HG02763 (cell line): ENCODE results near the gene PDIA4.
A peak's percentile ranks its signal among the peaks of the same experiment; 100 is the strongest.
"Not testable (repeated sequence)": the region's sequence is repeated elsewhere in the genome, so short reads cannot be mapped to it uniquely, and the experiment has no call there.

ENCODE experiments used
- ATAC-seq: cut with Tn5 transposase; IDR thresholded peaks from one replicate; pipeline ENCODE4 v1.9.1; 2021; ENCODE audit warnings: mild to moderate bottlenecking, moderate library complexity; ENCODE audit not compliant: unreplicated experiment

PDIA4 gene, protein sequence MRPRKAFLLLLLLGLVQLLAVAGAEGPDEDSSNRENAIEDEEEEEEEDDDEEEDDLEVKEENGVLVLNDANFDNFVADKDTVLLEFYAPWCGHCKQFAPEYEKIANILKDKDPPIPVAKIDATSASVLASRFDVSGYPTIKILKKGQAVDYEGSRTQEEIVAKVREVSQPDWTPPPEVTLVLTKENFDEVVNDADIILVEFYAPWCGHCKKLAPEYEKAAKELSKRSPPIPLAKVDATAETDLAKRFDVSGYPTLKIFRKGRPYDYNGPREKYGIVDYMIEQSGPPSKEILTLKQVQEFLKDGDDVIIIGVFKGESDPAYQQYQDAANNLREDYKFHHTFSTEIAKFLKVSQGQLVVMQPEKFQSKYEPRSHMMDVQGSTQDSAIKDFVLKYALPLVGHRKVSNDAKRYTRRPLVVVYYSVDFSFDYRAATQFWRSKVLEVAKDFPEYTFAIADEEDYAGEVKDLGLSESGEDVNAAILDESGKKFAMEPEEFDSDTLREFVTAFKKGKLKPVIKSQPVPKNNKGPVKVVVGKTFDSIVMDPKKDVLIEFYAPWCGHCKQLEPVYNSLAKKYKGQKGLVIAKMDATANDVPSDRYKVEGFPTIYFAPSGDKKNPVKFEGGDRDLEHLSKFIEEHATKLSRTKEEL

DNA sequence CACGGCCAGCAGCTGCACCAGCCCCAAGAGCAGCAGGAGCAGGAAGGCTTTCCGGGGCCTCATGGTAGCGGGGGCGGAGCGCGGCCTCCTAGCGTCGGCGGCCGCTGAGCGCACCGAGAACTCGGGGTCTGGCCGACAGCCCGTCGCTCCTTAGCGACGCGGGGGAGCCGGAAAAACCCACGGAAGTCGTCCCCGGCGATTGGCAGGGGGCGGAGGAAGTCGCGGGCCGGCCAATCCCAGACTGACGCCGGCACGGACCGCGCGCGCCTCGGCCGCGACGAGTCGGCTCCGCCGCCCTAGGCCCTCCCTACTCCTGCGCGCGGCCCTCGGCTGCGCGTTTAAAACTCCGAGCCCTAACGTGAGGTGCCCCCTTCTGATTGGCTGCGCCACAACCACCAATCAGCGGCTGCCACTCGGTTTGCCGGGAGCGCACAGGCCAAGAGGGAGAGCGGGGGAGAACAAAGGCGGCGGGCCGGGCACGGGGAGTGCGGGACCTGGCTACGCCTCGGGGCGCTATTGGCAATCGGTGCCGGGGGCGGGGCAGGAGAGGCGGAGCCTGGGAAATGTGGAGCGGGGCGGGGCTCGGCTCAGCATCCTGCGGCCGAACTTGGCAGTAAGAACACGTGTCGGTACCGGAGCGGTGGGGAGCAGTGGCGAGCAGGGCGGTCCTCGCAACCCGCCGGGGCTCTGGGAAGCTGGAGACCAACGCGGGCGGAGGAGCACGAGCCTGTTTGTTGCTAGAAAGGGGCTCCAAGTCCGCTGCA, at the start of gene PDIA4:
PDIA4 (minus strand) TSS at position 160 of the 764 bp plus-strand sequence; CDS start at position 63, 97 bp downstream.
- peak; percentile 93 for ATAC-seq

DNA sequence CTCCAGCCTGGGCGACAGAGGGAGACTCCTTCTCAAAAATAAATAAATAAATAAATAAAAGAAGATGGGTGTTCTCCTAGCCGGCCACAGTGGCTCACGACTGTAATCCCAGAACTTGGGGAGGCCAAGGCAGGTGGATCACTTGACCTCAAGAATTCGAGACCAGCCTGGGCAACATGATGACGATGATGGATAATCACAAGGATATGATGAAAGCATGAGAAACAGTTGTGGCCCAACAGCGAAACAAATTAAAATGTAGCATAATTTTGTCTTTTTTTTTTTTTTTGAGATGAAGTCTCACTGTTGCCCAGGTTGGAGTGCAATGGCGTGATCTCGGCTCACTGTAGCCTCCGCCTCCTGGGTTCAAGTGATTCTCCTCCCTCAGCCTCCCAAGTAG, 49.3 kb upstream of the PDIA4 start:
- ATAC-seq: no peak

DNA sequence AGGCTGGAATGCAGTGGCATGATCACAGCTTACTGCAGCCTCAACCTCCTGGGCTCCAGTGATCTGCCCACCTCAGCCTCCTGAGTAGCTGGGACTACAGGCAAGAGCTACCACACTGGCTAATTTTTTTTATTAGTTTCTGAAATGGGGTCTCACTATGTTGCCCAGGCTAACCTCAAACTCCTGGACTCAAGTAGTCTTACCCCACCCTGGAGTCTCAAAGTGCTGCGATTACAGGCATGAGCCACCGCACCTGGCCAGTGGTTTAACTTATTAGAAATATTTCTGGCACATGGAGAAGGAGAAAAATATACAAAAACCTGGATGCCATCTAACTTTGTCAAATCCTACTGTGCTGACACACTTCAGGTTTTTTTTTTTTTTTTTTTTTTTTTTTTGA, 47.0 kb upstream of the PDIA4 start:
- ATAC-seq: no peak

DNA sequence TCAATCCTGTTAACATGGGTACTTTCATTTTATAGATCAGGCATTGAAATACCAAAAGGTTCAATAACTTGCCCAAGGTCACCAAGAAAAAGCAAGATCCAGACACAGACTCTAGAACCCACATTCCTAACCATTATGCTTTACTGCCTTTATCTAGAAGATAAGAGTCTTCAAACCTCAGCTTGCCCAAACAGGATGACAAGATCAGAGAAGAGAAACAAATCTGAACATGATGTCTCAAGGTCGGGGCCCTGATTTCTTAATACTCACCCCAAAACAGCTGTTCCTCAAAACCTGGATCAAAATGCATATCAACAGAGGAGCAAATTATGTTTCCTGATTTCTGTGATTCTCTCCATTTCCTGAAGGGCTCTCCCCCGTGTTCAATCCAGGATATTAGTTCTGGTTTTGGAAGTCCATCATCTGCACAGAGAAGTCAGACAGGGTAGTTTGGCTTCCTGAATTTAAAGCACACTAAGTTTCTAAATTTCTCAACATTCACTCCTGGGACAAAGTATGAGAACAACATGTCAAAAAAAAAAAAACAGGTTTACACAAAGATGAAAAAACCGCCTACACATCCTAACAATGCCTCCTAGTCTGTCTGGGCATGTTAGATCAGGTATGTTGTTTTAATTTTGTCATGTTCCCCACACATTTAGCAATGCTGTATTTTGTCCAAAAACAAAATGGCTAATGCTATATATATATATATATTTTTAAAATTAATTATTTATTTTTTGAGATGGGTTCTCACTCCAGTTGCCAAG, 46.0 kb upstream of the PDIA4 start:
- ATAC-seq: no peak

DNA sequence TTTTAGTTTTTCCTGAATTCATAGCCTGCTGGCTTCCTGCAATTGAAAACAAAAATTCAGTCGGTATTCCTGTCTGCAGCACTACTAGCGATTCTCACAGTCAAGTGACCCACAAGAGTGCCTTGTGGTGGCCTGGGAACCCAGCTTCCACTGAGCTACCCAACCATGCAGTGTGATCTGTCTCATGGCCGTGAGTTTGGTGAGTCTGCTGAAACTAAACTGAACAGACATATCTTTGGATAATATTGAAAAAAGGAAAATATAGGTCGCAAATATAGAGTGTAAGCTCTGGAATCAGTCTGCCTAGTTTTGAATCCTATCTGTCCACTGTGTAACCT, 44.1 kb upstream of the PDIA4 start:
- ATAC-seq: no peak

DNA sequence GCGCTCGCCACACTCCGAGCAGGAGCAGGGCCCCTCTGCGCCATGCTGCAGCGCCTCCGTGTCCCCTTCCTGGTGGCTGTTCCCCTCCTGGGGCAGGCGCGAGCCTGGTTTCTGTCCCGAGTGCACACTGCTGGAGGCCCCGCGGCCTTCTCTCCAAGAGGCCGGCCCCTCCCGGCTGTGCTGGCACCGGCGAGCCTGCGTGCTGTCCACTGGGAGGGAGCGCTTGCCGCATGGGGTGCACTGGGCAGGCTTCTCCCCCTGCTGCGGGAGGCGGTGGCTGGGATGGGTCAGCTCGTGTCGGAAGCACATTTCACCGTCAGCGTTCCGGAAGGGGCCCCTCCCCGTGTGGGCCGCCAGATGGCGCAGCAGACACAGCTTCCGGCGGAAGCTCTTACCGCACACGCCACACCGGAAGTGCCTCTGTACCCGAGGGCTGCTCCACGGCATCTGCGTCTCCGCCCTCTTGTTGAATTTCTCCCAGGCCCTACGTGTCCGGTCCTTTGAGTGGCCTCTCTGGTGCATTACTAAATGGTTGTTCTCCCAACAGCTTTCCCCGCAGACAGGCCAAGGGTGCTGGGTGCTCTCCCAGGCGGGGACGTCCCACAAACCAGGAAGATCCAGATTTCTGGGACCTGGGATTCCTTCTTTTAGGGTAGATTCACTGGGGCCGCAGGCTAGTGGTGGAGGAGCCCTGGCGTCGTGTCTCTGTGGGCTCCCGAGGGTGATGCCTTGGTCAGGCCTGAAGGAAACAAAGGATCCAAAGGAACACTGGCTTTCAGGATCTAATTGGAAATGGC, 43.5 kb upstream of the PDIA4 start:
- ATAC-seq: peak; percentile 49

DNA sequence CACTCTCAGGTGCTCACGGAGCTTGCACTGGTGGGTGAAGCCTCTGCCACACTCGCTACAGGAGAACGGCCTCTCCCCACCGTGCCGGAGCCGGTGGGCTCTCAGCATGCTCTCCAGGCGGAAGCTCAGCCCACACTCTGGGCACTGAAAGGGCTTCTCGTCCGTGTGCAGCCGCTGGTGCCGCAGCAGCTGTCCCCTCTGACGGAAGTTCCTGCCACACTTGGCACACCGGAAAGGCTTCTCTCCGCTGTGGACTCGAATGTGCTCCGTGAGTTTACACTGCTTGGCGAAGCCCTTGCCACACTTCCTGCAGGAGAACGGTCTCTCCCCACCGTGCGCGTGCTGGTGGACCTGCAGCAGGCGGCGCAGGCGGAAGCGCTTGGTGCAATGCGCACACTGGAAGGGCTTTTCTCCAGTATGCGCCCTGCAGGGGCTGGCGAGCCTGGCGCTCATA, 42.9 kb upstream of the PDIA4 start:
- ATAC-seq: no peak

DNA sequence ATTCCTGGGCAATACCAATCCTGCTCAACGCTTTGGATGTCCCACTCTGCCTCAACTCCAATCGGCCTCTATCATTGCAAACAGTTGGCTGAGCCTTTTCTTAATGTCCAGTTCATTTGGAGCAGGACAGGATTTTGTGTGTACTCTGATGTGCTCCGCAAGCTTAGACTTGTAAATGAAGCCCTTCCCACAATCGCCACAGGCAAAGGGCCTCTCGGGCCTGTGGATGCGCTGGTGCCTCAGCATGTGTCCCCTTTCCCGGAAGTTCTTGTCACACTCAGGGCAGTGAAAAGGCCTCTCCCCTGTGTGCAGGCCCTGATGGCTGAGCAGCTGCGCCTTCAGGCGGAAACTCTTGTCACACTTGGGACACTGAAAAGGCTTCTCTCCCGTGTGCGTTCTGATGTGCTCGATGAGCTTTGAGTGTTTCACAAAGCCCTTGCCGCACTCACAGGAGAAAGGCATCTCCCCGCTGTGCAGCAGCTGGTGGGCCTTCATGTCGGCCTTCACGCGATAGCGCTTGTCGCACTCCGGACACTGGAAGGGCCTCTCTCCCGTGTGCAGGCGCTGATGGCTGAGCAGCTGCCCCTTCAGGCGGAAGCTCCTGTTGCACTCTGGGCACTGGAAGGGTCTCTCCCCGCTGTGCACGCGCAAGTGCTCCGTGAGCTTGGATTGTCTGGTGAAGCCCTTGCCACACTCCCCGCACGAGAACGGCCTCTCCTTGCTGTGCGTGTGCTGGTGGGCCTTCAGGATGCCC, 42.2 kb upstream of the PDIA4 start:
- ATAC-seq: no peak

DNA sequence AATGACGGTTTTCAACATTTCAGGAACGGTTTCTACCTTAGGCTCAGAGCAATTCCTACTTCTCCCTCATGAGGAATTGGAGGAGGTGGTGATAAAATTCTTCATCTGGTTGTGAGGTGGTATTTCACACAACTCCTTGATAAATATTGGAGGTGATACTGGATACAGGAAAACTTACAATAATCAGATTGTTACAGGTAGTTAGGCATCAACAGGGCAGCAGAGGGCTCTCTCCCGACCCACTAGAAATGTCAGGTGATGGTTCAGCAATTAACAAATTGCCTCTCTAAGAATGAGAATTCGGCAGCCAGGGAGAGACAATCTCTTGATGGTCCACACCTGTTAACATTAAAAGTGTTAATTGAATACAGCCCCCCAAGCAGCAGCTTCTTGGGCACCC, 39.6 kb upstream of the PDIA4 start:
- ATAC-seq: no peak

DNA sequence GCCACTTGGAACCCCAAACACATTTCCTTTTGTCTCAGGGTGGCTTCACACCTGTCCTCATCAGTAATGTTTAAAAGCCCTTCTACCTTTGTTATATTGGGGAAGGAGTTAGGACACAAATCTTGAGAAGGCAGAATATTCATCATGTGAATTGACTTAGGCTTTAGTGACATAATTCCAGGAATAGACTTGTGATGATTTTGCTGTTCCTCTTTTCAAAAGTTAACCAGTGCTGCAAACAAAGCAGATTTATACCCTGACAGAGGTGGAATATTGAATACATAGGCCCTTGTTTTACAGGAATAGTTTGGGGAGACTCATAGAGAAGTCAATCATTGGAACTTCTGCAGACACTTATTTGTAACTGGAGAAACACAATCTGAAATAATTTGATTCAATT, 35.2 kb upstream of the PDIA4 start:
- ATAC-seq: no peak

DNA sequence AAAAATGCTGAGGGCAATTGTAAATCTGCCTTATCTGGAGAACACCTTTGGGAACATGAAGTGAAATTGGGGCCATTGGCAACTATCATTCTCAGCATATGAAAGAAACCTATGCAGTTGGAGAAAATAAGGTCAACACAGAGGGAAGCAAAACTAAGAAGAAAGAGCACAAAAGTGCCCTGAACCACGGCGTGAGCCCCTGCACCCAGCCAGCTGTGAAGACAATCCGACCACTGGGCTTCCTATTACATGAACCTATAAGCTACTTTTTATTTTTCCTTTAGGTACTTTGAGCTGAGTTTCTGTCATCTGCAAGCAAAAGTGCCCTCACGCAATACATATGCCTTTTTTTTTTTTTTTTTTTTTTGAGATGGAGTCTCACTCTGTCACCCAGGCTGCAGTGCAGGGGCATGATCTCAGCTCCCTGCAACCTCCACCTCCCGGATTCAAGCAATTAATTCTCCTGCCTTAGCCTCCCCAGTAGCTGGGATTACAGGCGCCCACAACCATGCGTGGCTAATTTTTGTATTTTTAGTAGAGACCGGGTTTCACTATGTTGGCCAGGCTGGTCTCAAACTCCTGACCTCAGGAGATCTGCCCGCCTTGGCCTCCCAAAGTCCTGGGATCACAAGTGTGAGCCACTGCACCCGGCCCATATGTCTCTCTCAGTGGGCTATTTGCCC, 34.1 kb upstream of the PDIA4 start:
- ATAC-seq: not testable (repeated sequence)

DNA sequence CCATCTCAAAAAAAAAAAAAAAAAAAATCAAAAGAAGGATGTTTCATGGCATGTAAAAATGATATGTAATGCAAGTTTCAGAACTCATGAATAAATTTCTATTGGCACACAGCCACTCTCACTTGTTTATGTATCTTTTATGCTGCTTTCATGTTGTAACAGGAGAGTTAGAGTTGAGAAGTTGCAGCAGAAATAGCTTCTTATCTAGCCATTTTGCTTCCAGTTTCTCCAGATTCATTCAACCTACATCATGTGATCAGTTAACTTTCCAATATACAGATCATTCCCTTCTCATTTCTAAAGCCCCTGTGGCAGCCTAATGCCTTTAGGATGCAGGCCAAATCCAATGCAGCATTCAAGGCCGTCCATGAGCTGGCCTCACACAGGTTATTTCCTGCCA, 31.9 kb upstream of the PDIA4 start:
- ATAC-seq: no peak

DNA sequence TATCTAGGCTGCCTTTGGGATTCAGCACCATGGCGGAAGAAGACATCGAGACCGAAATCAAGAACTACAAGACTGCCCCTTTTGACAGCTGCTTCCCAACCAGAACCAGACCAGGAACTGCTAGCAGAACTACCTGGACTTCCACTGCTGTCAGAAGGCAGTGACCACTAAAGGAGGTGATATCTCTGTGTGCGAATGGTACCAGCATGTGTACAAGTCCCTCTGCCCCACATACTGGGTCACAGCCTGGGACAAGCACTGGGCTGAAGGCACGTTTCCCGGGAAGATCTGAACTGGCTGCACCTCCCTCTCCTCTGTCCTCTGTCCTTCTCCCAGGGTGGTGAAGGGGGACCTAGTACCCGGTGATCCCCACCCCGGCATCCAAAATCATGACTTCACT, 25.6 kb upstream of the PDIA4 start:
- ATAC-seq: no peak

DNA sequence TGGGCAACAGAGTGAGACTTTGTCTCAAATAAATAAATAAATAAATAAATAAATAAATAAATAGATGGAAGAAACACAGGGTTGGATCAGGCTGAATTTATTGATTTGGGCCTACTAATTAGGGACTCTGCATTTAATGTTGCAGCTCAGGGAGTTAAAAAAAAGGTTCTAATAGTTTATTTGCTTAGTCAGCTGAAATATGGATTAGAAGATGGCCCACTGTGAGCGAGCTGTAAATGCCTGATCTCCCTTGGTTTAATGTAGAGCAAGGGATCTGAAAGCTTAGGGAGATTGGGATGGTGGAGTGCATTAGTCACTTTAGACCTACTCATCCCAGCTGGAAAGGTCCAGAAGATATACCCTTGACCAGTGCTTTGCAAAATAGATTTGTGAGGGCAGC, 25.1 kb upstream of the PDIA4 start:
- ATAC-seq: no peak

DNA sequence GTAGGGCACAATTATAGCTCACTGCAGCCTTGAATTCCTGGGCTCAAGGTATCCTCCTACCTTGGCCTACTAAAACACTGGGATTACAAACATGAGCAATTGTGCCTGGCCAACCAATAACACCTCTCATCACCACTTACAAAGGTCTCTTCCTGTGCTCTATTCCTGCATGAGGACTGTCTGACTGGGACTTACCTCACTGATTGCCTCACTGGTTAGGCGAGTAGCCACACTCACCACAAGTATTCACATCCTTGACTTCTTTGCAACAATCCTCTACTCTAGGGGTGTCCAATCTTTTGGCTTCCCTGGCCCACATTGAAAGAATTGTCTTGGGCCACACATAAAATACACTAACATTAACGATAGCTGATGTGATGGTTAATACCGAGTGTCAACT, 22.6 kb upstream of the PDIA4 start:
- ATAC-seq: no peak

DNA sequence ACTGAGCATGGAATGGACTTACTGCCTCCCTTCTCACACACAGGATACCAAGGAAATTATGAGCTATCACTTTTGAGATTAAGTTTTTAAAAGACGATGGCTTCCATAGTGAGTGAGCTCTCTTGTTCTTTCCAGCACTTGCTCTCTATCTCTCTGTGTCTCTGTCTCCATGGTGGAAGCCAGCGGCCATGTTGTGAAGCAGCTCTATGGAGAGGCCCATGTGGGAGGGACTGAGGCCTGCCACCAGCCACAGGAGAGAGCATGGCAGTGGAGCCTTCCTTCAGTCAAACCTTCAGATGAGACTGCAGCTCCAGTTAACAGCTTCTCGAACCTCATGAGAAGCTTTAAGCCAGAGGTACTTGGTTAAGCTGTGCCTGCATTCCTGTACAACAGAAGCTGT, 20.5 kb upstream of the PDIA4 start:
- no peak for ATAC-seq

DNA sequence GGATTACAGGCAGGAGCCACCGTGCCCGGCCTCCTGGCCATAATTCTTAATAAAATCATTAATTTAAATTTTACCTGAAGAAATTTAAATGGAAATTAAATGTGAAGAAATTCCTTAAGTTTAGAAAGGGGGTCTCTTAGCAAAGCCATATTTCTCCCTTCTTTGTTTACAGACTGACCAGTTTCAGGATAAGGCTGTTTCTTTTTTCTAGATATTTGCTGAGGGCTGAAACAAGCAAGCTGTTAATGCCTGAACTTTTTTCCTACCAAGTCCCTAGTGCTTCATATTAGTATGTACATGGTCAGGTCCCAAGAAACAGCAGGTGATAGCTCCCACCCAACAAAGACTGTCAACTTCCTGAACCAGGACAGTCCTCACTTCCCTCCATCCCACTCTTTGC, 18.1 kb upstream of the PDIA4 start:
- no peak for ATAC-seq

DNA sequence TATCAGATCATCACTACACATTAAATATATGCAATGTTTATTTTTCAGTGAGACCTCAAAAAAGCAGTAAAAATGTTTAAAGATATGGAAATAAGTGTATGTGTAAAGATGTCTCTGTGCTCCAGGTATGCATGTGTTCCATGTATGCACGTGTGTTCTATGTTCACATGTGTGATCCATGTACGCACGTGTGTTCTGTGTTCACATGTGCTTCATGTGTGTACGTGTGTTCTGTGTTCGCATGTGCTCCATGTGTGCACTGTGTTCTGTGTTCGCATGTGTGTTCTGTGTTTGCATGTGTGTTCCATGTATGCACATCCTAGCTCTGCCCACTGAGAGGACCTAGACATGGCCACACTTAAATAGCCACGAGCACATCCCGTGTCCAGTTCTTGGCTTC, 15.6 kb upstream of the PDIA4 start:
- no peak for ATAC-seq

DNA sequence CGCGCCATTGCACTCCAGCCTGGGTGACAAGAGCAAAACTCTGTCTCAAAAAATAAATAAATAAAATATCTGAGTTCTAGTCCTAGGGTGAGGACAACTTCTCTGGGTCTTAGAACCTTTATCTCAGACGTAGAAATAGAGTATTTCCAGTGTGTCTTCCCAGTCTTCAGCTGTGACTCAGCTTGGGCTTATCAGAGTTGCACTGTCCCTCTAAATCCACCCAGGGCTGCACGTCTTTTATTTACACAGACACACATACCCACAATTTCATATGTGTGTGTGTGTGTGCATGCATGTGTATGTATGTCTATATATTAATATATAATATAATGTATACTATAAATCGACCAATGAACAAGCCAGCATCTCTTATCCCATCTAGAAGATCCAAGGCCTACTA, 13.0 kb upstream of the PDIA4 start:
- no peak for ATAC-seq
